Measurements from ENCODE around the gene RBMX. TPM values are rescaled to one million over a fixed set of nuclear protein-coding genes. Genes with fewer than 3 reads are reported as not detected.

Gene RBMX
- total RNA-seq, 1 experiment from 2014 or later: 414 TPM

GRCh38 chrX:136865270-136866158, 15.0 kb downstream of the RBMX start:
- Mint-ChIP-seq H3K27ac (no peak overlapping the region), H3K4me3 (no peak overlapping the region), H3K9me3 (peaks cover 63 to 71% of the 10 kb centered on the region in 2 experiments), H3K36me3 (ENCODE audit: insufficient read depth in 1 of 3, low read depth in 3 of 3) (peaks cover 54 to 83% (median 69%) of the 10 kb centered on the region in 3 experiments), H3K27me3 (ENCODE audit: low read depth) (no peaks in the 10 kb centered on the region), H3K4me1 (0 out of 4 replicates have a peak, but pooled peaks cover 0 to 3% of the 10 kb centered on the region in 2 experiments)
- no peak overlapping the region for H2BK5ac ChIP-seq (ENCODE audit: insufficient read length, low read length)
- no peaks in the 10 kb centered on the region for H3K79me1 ChIP-seq (ENCODE audit: insufficient read depth, low read depth, low read length, poor library complexity, severe bottlenecking)
- DNase-seq: no peak
- no peak overlapping the region for H2AK5ac ChIP-seq (ENCODE audit: insufficient read length, low read length)
- H3K4me2 ChIP-seq (ENCODE audit: insufficient read depth, insufficient read length, low read length): no peak overlapping the region
- H3K14ac ChIP-seq (ENCODE audit: insufficient read depth, low read length): no peak overlapping the region
- H4K91ac ChIP-seq (ENCODE audit: insufficient read length, low read depth, low read length): no peak overlapping the region
- no peaks in the 10 kb centered on the region for H4K20me1 ChIP-seq (ENCODE audit: control insufficient read depth, insufficient read depth, insufficient read length)
- H3T11ph ChIP-seq (ENCODE audit: low read length): no peak overlapping the region
- H3K23ac ChIP-seq (ENCODE audit: insufficient read length, low read depth, low read length): no peak overlapping the region
- H2BK20ac ChIP-seq (ENCODE audit: low read depth, low read length, poor library complexity, severe bottlenecking): no peak overlapping the region
- H3K56ac ChIP-seq (ENCODE audit: insufficient read length, low read depth, low read length): no peak overlapping the region
- no peak overlapping the region for H2BK120ac ChIP-seq (ENCODE audit: low read depth, low read length, poor library complexity, severe bottlenecking)
- no peak overlapping the region for H4K8ac ChIP-seq (replicated peaks; ENCODE audit: insufficient read length, low read depth, low read length)
- H3K18ac ChIP-seq (ENCODE audit: insufficient read length, low read depth, low read length): no peak overlapping the region
- no peaks in the 10 kb centered on the region for H3K79me2 ChIP-seq (ENCODE audit: insufficient read depth, low read length)
- H2BK15ac ChIP-seq (ENCODE audit: low read depth, low read length): no peak overlapping the region
- H3K23me2 ChIP-seq (ENCODE audit: insufficient read length, low read depth, low read length, poor library complexity, severe bottlenecking): no peaks in the 10 kb centered on the region
- H2BK12ac ChIP-seq (ENCODE audit: insufficient read length, low read depth, low read length): no peak overlapping the region
- no peak for TF ChIP-seq CTCF (conservative IDR thresholded peaks at IDR 0.05)
- H3K4me1 ChIP-seq (ENCODE audit: insufficient read depth, low read length): no peaks in the 10 kb centered on the region
- peaks cover 6% of the 10 kb centered on the region for H3K9me3 ChIP-seq (ENCODE audit: control insufficient read depth, low read depth, low read length)
- no peak overlapping the region for H2AFZ ChIP-seq (ENCODE audit: low read length)
- H4K5ac ChIP-seq (ENCODE audit: insufficient read length, low read depth, low read length): no peak overlapping the region
- H3K27me3 ChIP-seq (ENCODE audit: insufficient read depth, low read length): no peaks in the 10 kb centered on the region
- no peak overlapping the region for H3K27ac ChIP-seq (ENCODE audit: insufficient read length, low read depth, low read length)
- no peak overlapping the region for H3K4ac ChIP-seq (ENCODE audit: low read depth, low read length)
- no peak overlapping the region for H3K9ac ChIP-seq (ENCODE audit: extremely low read depth, insufficient read length, low read length)
- WGBS (ENCODE audit: extremely low coverage, insufficient read length, low lambda C conversion rate): no CpG with 5 or more reads among the region's 9 CpGs
